Stomach (tissue), 4 donors: ENCODE results near the gene TUBA4B.

Experiments
- CTCF ChIP-seq, 7 experiments: fragments of 450-650 bp in 4 of 7; fragments of 200-600 bp in 3 of 7; sonication (generic) in 3 of 7; IDR thresholded peaks; one replicate each; pipeline ENCODE4 v1.5.1; 2016 to 2019; ENCODE audit warnings: antibody characterized with exemption in 7 of 7, control low read depth in 2 of 7, mild to moderate bottlenecking in 1 of 7
- POLR2AphosphoS5 ChIP-seq, 3 donors: sonication (generic); formaldehyde crosslinking; IDR thresholded peaks; one replicate each; pipeline ENCODE4 v1.6.1; 2016; ENCODE audit warnings: antibody characterized with exemption in 3 of 3

GRCh38 chr2:219306047-219306446 is 53.0 kb downstream of the TUBA4B start:
- no peak for TF ChIP-seq CTCF (IDR thresholded peaks at IDR 0.05)
- TF ChIP-seq POLR2AphosphoS5 (IDR thresholded peaks at IDR 0.05) = no peak
